ENCODE measurements around the gene ST7L. TPM values are rescaled to one million over a fixed set of nuclear protein-coding genes. Genes with fewer than 3 reads are reported as not detected.

The ST7L gene
- total and polyA plus RNA-seq, 10 of the 15 experiments (the other 5 are each of a cell fraction or from before 2014, with no cell fraction given), result 3.6 to 13.7 (median 8.9) TPM

GRCh38 chr1:112554411-112554810 lies 64.5 kb downstream of the ST7L start:
- TF ChIP-seq, protein P1, sequence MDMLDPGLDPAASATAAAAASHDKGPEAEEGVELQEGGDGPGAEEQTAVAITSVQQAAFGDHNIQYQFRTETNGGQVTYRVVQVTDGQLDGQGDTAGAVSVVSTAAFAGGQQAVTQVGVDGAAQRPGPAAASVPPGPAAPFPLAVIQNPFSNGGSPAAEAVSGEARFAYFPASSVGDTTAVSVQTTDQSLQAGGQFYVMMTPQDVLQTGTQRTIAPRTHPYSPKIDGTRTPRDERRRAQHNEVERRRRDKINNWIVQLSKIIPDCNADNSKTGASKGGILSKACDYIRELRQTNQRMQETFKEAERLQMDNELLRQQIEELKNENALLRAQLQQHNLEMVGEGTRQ (IDR thresholded peaks at IDR 0.05; ENCODE audit: borderline replicate concordance, low read depth, low read length), result no peak
- TF ChIP-seq ZBED1 (IDR thresholded peaks at IDR 0.05; ENCODE audit: borderline replicate concordance) (no peak), NR2C2 (IDR thresholded peaks at IDR 0.05; ENCODE audit: borderline replicate concordance, control insufficient read depth, insufficient read length, low read depth) (no peak), EED (IDR thresholded peaks at IDR 0.05; ENCODE audit: low read depth) (no peak), SMC3 (IDR thresholded peaks at IDR 0.05; ENCODE audit: borderline replicate concordance, low read length) (no peak), YBX1 (IDR thresholded peaks at IDR 0.05) (no peak), CHD4 (IDR thresholded peaks at IDR 0.05) (no peak), SREBF2 (IDR thresholded peaks at IDR 0.05; ENCODE audit: low read length) (no peak), REST (IDR thresholded peaks at IDR 0.05; ENCODE audit: low read depth, low read length) (no peak), RCOR1 (conservative IDR thresholded peaks at IDR 0.05; ENCODE audit: low read depth, low read length) (no peak), NRF1 (conservative IDR thresholded peaks at IDR 0.05; ENCODE audit: low read depth, low read length) (no peak), KDM1A (IDR thresholded peaks at IDR 0.05; ENCODE audit: borderline replicate concordance) (no peak), RB1 (IDR thresholded peaks at IDR 0.05; ENCODE audit: borderline replicate concordance) (no peak)
- TF ChIP-seq, protein P2, sequence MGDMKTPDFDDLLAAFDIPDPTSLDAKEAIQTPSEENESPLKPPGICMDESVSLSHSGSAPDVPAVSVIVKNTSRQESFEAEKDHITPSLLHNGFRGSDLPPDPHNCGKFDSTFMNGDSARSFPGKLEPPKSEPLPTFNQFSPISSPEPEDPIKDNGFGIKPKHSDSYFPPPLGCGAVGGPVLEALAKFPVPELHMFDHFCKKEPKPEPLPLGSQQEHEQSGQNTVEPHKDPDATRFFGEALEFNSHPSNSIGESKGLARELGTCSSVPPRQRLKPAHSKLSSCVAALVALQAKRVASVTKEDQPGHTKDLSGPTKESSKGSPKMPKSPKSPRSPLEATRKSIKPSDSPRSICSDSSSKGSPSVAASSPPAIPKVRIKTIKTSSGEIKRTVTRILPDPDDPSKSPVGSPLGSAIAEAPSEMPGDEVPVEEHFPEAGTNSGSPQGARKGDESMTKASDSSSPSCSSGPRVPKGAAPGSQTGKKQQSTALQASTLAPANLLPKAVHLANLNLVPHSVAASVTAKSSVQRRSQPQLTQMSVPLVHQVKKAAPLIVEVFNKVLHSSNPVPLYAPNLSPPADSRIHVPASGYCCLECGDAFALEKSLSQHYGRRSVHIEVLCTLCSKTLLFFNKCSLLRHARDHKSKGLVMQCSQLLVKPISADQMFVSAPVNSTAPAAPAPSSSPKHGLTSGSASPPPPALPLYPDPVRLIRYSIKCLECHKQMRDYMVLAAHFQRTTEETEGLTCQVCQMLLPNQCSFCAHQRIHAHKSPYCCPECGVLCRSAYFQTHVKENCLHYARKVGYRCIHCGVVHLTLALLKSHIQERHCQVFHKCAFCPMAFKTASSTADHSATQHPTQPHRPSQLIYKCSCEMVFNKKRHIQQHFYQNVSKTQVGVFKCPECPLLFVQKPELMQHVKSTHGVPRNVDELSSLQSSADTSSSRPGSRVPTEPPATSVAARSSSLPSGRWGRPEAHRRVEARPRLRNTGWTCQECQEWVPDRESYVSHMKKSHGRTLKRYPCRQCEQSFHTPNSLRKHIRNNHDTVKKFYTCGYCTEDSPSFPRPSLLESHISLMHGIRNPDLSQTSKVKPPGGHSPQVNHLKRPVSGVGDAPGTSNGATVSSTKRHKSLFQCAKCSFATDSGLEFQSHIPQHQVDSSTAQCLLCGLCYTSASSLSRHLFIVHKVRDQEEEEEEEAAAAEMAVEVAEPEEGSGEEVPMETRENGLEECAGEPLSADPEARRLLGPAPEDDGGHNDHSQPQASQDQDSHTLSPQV (IDR thresholded peaks at IDR 0.05), result no peak
- Histone ChIP-seq H3K4me3 (no peak overlapping the region), H3K4me2 (ENCODE audit: control insufficient read depth, insufficient read depth) (no peak overlapping the region), H3K9me3 (replicated peaks; ENCODE audit: control insufficient read depth, insufficient read depth, low read length) (no peaks in the 10 kb centered on the region), H2AFZ (ENCODE audit: control insufficient read depth, low read depth, low read length) (no peak overlapping the region), H3K9ac (ENCODE audit: control insufficient read depth, insufficient read depth, low read length) (no peak overlapping the region), H3K4me1 (ENCODE audit: control insufficient read depth, insufficient read depth, low read length) (no peaks in the 10 kb centered on the region), H3K27ac (ENCODE audit: control insufficient read depth, insufficient read depth) (no peak overlapping the region), H3K27me3 (replicated peaks in 1 of 2; ENCODE audit: control insufficient read depth in 2 of 2, insufficient read depth in 2 of 2, low read length in 1 of 2) (no peaks in the 10 kb centered on the region), H4K20me1 (ENCODE audit: control insufficient read depth, insufficient read depth) (no peaks in the 10 kb centered on the region), H3K79me2 (ENCODE audit: control insufficient read depth, insufficient read depth, low read length) (no peaks in the 10 kb centered on the region), H3K36me3 (ENCODE audit: control insufficient read depth in 2 of 2, insufficient read depth in 2 of 2, low read length in 1 of 2) (no peaks in the 10 kb centered on the region)
- DNase-seq (ENCODE audit: low read depth, low spot score) (no peak), FAIRE-seq (no peak), ATAC-seq (no peak)
- no TSS peak for BruUV-seq (replicated peaks)
- ChIA-PET SMC1A (ENCODE audit: uncharacterized antibody, unreplicated experiment) (no interaction called here), CTCF (interaction anchor here (1.0 kb wide), 1 partner anchor 16 kb away, joined by 3 read pairs; no protein-coding TSS in a partner anchor), POLR2A (no interaction called here), RAD21 (ENCODE audit: unreplicated experiment) (no interaction called here)
- intact Hi-C loops (cut with micrococcal nuclease; ENCODE audit: unreplicated experiment), result no loop called here
- in situ Hi-C loops (cut with MboI), result no loop called here

All from GM12878 (cell line).